ENCODE measurements around the gene MXRA8. TPM values are rescaled to one million over a fixed set of nuclear protein-coding genes. Genes with fewer than 3 reads are reported as not detected.

The MXRA8 gene
- total RNA-seq, 1 donor from 2014 or later, result 60.0 TPM

DNA sequence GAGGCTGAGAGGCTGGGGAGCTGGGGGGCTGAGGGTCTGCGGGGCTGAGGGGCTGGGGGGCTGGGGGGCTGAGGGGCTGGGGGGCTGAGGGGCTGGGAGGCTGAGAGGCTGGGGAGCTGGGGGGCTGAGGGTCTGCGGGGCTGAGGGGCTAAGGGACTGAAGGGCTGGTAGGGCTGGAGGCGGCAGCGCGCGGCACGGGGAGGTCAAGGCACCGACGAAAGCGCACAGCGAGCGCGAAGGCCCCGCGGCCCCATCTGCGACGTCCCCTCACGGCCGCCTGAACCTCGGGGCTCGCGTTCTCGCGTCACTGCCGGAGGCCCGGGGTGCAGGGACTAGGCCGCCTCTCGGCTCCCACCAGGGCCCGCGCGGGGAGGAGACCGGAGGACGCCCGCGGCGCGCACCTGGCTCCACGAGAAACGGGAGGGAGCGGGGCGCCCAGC lies 34.3 kb downstream of the MXRA8 start:
- peaks cover 13 to 42% (median 16%) of the 10 kb centered on the region in 3 donors for H3K36me3 ChIP-seq (ENCODE audit: control insufficient read depth in 3 of 3, insufficient read depth in 3 of 3, low read length in 3 of 3)
- H3K4me1 ChIP-seq (ENCODE audit: control insufficient read depth in 3 of 3, insufficient read depth in 3 of 3, low read length in 3 of 3), result peaks cover 56 to 72% (median 61%) of the 10 kb centered on the region in 3 donors

DNA sequence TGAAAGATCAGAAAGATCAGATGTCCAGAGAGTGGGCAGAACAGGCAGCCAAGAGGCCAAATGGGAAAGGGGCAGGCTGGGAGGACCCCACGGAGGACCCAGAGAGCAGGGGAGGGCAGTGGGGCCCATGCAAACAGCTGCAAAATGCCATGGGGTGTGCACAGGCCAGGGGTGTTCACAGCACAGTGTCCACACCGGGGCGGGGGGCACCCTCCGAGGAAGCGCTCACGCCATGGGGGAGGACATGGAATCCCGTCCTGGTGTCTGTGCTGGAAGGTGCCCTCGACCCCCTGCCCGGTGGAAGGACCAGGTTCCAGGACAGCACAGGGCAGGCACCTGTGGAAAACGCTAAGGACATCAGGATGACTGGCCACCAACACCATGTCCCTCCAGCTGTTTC lies 35.4 kb downstream of the MXRA8 start:
- H3K27ac ChIP-seq (ENCODE audit: low read depth, low read length), result no peak overlapping the region
- H3K4me1 ChIP-seq (ENCODE audit: control insufficient read depth in 3 of 3, insufficient read depth in 3 of 3, low read length in 3 of 3), result peaks cover 58 to 77% (median 67%) of the 10 kb centered on the region in 3 donors
- no peaks in the 10 kb centered on the region for H3K9me3 ChIP-seq (ENCODE audit: control insufficient read depth in 3 of 3, low read length in 3 of 3)
- peak overlapping the region in 1 of 3 donors; percentile 57 for H3K9ac ChIP-seq (ENCODE audit: low read depth in 1 of 3, low read length in 3 of 3)
- H3K4me3 ChIP-seq (ENCODE audit: low read length in 3 of 3), result peak overlapping the region in 1 of 3 donors; percentile 46
- H3K27me3 ChIP-seq (ENCODE audit: control insufficient read depth in 3 of 3, insufficient read depth in 3 of 3, low read length in 3 of 3), result no peaks in the 10 kb centered on the region
- H3K36me3 ChIP-seq (ENCODE audit: control insufficient read depth in 3 of 3, insufficient read depth in 3 of 3, low read length in 3 of 3), result peaks cover 14 to 39% (median 19%) of the 10 kb centered on the region in 3 donors

More for the DNA sequence above, 34.3 kb downstream of the MXRA8 start:
- Histone ChIP-seq H3K27ac (ENCODE audit: low read depth, low read length) (peak overlapping the region; percentile 72), H3K9ac (ENCODE audit: low read depth in 1 of 3, low read length in 3 of 3) (peak overlapping the region; percentile 79 to 91 (median 82)), H3K9me3 (ENCODE audit: control insufficient read depth in 3 of 3, low read length in 3 of 3) (no peaks in the 10 kb centered on the region), H3K27me3 (ENCODE audit: control insufficient read depth in 3 of 3, insufficient read depth in 3 of 3, low read length in 3 of 3) (no peaks in the 10 kb centered on the region), H3K4me3 (ENCODE audit: low read length in 3 of 3) (peak overlapping the region; percentile 75 to 90 (median 87))

GRCh38 chr1:1322418-1322817 lies 35.9 kb downstream of the MXRA8 start:
- no peaks in the 10 kb centered on the region for H3K27me3 ChIP-seq (ENCODE audit: control insufficient read depth in 3 of 3, insufficient read depth in 3 of 3, low read length in 3 of 3)
- H3K4me3 ChIP-seq (ENCODE audit: low read length in 3 of 3), result no peak overlapping the region
- peaks cover 13 to 36% (median 19%) of the 10 kb centered on the region in 3 donors for H3K36me3 ChIP-seq (ENCODE audit: control insufficient read depth in 3 of 3, insufficient read depth in 3 of 3, low read length in 3 of 3)
- H3K4me1 ChIP-seq (ENCODE audit: control insufficient read depth in 3 of 3, insufficient read depth in 3 of 3, low read length in 3 of 3), result peaks cover 63 to 81% (median 72%) of the 10 kb centered on the region in 3 donors
- H3K27ac ChIP-seq (ENCODE audit: low read depth, low read length), result no peak overlapping the region
- H3K9me3 ChIP-seq (ENCODE audit: control insufficient read depth in 3 of 3, low read length in 3 of 3), result no peaks in the 10 kb centered on the region
- H3K9ac ChIP-seq (ENCODE audit: low read depth in 1 of 3, low read length in 3 of 3), result no peak overlapping the region

GRCh38 chr1:1321477-1321876 lies 36.9 kb downstream of the MXRA8 start:
- Histone ChIP-seq H3K27ac (ENCODE audit: low read depth, low read length) (no peak overlapping the region), H3K9me3 (ENCODE audit: control insufficient read depth in 3 of 3, low read length in 3 of 3) (no peaks in the 10 kb centered on the region), H3K4me3 (ENCODE audit: low read length in 3 of 3) (peak overlapping the region in 1 of 3 donors; percentile 6), H3K36me3 (ENCODE audit: control insufficient read depth in 3 of 3, insufficient read depth in 3 of 3, low read length in 3 of 3) (peaks cover 10 to 30% (median 16%) of the 10 kb centered on the region in 3 donors), H3K4me1 (ENCODE audit: control insufficient read depth in 3 of 3, insufficient read depth in 3 of 3, low read length in 3 of 3) (peaks cover 58 to 78% (median 67%) of the 10 kb centered on the region in 3 donors), H3K9ac (ENCODE audit: low read depth in 1 of 3, low read length in 3 of 3) (peak overlapping the region in 2 of 3 donors; percentile 51 to 62), H3K27me3 (ENCODE audit: control insufficient read depth in 3 of 3, insufficient read depth in 3 of 3, low read length in 3 of 3) (no peaks in the 10 kb centered on the region)

DNA sequence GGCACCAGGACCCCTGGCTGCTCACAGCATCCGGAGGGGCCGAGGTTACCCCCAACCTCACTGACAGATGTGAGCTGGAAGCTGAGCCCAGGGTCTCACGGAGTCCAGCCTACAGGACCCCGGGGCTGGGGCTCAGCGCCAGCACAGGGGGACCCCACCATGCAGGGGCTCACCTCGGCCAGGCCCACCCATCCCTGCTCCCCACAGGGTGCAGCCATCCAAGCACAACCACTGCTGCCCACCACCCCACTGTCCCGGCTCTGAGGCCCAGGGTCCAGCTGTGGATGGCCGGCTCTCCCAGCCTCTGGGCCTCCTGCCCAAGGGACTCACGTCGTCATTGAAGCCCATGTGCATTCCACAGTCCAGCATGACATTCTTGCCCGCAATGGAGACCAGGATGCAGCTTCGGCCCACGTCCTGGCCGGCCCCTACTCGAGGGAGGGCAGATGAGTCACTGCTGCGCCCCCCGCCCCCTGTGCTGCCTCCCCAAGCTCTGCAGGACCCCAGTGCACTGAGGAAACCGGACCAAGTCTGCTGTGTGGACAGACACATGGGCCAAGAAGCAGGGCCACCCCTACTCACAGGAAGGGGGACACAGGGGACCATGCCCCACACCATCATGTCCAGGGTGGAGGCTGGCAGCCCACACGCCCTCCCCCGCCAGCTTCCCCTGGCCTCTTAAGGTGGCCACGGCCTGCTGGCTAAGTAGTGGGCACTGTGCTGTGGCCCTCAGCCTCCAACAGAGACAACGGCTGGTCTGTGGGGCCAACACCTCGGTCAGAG lies 37.5 kb downstream of the MXRA8 start:
- H3K9ac ChIP-seq (ENCODE audit: low read depth in 1 of 3, low read length in 3 of 3), result peak overlapping the region; percentile 14 to 62 (median 51)
- H3K27ac ChIP-seq (ENCODE audit: low read depth, low read length), result no peak overlapping the region
- peak overlapping the region in 1 of 3 donors; percentile 6 for H3K4me3 ChIP-seq (ENCODE audit: low read length in 3 of 3)
- peaks cover 52 to 72% (median 60%) of the 10 kb centered on the region in 3 donors for H3K4me1 ChIP-seq (ENCODE audit: control insufficient read depth in 3 of 3, insufficient read depth in 3 of 3, low read length in 3 of 3)
- H3K9me3 ChIP-seq (ENCODE audit: control insufficient read depth in 3 of 3, low read length in 3 of 3), result no peaks in the 10 kb centered on the region
- peaks cover 10 to 26% (median 16%) of the 10 kb centered on the region in 3 donors for H3K36me3 ChIP-seq (ENCODE audit: control insufficient read depth in 3 of 3, insufficient read depth in 3 of 3, low read length in 3 of 3)
- H3K27me3 ChIP-seq (ENCODE audit: control insufficient read depth in 3 of 3, insufficient read depth in 3 of 3, low read length in 3 of 3), result no peaks in the 10 kb centered on the region

- no peak overlapping the region for H3K27ac ChIP-seq (ENCODE audit: low read depth, low read length)
- H3K9me3 ChIP-seq (ENCODE audit: control insufficient read depth in 3 of 3, low read length in 3 of 3), result no peaks in the 10 kb centered on the region
- H3K36me3 ChIP-seq (ENCODE audit: control insufficient read depth in 3 of 3, insufficient read depth in 3 of 3, low read length in 3 of 3), result peaks cover 17 to 31% (median 24%) of the 10 kb centered on the region in 3 donors
- no peaks in the 10 kb centered on the region for H3K27me3 ChIP-seq (ENCODE audit: control insufficient read depth in 3 of 3, insufficient read depth in 3 of 3, low read length in 3 of 3)
- no peak overlapping the region for H3K4me3 ChIP-seq (ENCODE audit: low read length in 3 of 3)
- peaks cover 41 to 61% (median 51%) of the 10 kb centered on the region in 3 donors for H3K4me1 ChIP-seq (ENCODE audit: control insufficient read depth in 3 of 3, insufficient read depth in 3 of 3, low read length in 3 of 3)
- no peak overlapping the region for H3K9ac ChIP-seq (ENCODE audit: low read depth in 1 of 3, low read length in 3 of 3)
These were observed 38.8 kb downstream of the MXRA8 start for GRCh38 chr1:1319646-1319941.

- Histone ChIP-seq H3K9me3 (ENCODE audit: control insufficient read depth in 3 of 3, low read length in 3 of 3) (no peaks in the 10 kb centered on the region), H3K36me3 (ENCODE audit: control insufficient read depth in 3 of 3, insufficient read depth in 3 of 3, low read length in 3 of 3) (peaks cover 23 to 36% (median 30%) of the 10 kb centered on the region in 3 donors), H3K9ac (ENCODE audit: low read depth in 1 of 3, low read length in 3 of 3) (no peak overlapping the region), H3K27me3 (ENCODE audit: control insufficient read depth in 3 of 3, insufficient read depth in 3 of 3, low read length in 3 of 3) (no peaks in the 10 kb centered on the region), H3K4me3 (ENCODE audit: low read length in 3 of 3) (no peak overlapping the region), H3K27ac (ENCODE audit: low read depth, low read length) (peak overlapping the region; percentile 79), H3K4me1 (ENCODE audit: control insufficient read depth in 3 of 3, insufficient read depth in 3 of 3, low read length in 3 of 3) (peaks cover 41 to 61% (median 51%) of the 10 kb centered on the region in 3 donors)
These were observed 39.3 kb downstream of the MXRA8 start for GRCh38 chr1:1318777-1319645.

GRCh38 chr1:1318131-1318652 lies 40.2 kb downstream of the MXRA8 start:
- Histone ChIP-seq H3K4me3 (ENCODE audit: low read length in 3 of 3) (no peak overlapping the region), H3K9me3 (ENCODE audit: control insufficient read depth in 3 of 3, low read length in 3 of 3) (no peaks in the 10 kb centered on the region), H3K9ac (ENCODE audit: low read depth in 1 of 3, low read length in 3 of 3) (peak overlapping the region in 1 of 3 donors; percentile 38), H3K27ac (ENCODE audit: low read depth, low read length) (peak overlapping the region; percentile 79), H3K4me1 (ENCODE audit: control insufficient read depth in 3 of 3, insufficient read depth in 3 of 3, low read length in 3 of 3) (peaks cover 42 to 63% (median 53%) of the 10 kb centered on the region in 3 donors), H3K27me3 (ENCODE audit: control insufficient read depth in 3 of 3, insufficient read depth in 3 of 3, low read length in 3 of 3) (no peaks in the 10 kb centered on the region), H3K36me3 (ENCODE audit: control insufficient read depth in 3 of 3, insufficient read depth in 3 of 3, low read length in 3 of 3) (peaks cover 31 to 45% (median 38%) of the 10 kb centered on the region in 3 donors)

DNA sequence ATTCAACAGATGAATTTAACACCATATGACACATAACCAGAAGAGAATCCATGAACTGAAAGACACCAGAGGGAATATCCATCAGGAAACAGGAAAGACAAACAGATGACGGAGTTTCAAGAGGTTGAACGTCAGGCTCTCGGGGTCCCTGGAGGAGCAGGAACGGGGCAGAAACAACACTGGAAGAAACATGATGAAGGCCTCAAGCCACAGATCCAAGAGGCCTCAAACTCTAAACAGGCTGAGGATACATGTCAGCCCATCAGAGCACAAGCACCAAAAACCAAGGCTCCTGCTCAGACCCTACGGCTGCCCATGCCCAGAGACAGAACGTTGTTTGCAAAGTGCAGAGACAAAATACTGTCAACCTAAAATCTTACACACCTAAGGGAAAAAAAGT lies 40.9 kb downstream of the MXRA8 start:
- H3K9me3 ChIP-seq (ENCODE audit: control insufficient read depth in 3 of 3, low read length in 3 of 3), result no peaks in the 10 kb centered on the region
- H3K9ac ChIP-seq (ENCODE audit: low read depth in 1 of 3, low read length in 3 of 3), result peak overlapping the region in 1 of 3 donors; percentile 54
- peaks cover 38 to 49% (median 40%) of the 10 kb centered on the region in 3 donors for H3K36me3 ChIP-seq (ENCODE audit: control insufficient read depth in 3 of 3, insufficient read depth in 3 of 3, low read length in 3 of 3)
- H3K27me3 ChIP-seq (ENCODE audit: control insufficient read depth in 3 of 3, insufficient read depth in 3 of 3, low read length in 3 of 3), result no peaks in the 10 kb centered on the region
- no peak overlapping the region for H3K4me3 ChIP-seq (ENCODE audit: low read length in 3 of 3)
- H3K4me1 ChIP-seq (ENCODE audit: control insufficient read depth in 3 of 3, insufficient read depth in 3 of 3, low read length in 3 of 3), result peaks cover 41 to 63% (median 55%) of the 10 kb centered on the region in 3 donors
- peak overlapping the region; percentile 79 for H3K27ac ChIP-seq (ENCODE audit: low read depth, low read length)
